GM19240 (cell line): ENCODE measurements around the gene LNX1.

ENCODE experiments used
- DNase-seq: peaks from one replicate; pipeline ENCODE4 v3.0.0; 2011; ENCODE audit warnings: low spot score; ENCODE audit not compliant: insufficient read length

Gene LNX1

DNA sequence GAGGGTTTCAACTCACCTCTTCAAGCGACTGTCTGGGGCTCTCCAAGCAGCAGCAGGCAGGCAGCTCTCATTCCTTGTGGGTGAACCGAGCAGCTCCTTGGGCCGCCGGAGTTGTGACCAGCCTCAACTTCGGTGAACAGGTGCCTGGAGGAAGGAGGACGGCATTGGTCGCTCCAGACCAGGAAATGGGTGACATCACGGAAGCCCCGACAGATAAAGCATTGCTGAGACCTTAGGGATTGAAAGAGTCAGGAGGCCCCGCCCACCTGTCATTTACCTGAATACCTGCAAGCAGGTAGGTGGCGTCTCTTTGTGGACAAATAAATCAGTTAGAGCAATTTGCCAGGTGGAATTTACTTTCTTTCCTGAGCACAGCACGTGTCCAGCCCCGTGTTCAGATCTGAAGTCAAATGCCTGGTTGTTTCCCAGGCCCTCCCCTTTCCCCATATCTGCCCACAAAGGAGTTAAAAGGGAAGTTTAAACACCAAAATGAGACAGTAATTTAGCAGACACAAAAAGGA, at the start of gene LNX1:
TSS of gene LNX1 (minus strand) at position 115 of the 521 bp plus-strand sequence. CDS start 17,484 bp downstream, outside the sequence.
- DNase-seq, result no peak

DNA sequence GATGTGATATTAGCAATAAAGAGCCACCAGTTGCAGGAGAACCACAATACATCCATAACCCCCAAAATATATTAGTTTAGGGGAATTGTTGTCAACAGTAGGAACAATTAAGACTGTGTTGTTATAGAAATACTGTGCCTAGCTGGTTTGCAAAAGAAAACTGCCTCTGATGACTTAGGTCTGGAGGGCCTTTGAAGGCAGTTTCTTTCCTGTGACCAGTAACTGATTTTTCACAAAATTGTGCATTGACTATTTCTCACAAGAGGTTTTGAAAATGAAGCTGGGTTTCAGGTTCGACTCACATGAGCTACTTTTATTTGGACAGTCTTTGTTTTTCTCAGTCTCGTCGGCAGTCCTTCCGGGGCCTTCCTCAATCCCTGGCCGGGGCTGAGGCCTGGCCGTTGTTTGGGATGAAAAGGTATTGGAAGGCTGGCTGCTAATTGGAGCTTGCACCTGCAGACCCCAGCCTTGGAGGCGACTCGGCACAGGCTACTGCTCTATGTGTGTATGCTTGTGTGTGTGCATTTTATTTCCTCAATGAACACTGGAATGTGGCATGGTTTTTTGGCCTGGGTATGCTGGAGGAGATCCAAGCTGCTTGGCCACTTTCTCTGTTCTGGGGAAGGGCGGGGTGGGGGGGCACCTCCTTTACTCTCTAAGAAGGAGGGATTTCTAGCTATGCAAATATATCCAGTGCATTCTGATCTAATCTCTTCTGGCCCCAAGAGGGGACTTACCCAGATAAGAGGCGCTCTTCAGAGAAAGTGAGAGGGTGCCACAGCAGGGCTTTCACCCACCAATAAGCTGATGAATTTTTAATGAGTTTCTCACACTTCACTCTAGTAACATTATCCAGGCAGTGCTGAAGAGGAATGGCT, 49.5 kb upstream of the LNX1 start:
- no peak for DNase-seq

DNA sequence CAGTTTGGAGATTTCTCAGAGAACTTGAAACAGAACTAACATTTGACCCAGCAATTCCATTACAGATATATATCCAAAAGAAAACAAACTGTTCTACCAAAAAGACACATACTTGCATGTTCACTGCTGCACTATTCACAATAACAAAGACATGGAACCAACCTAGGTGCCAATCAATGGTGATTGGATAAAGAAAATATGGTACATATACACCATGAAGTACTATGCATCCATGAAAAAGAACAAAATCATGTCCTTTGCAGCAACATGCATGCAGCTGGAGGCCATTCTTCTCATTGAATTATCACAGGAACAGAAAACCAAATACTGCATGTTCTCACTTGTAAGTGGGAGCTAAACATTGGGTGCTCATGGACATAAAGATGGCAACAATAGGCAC, 47.6 kb upstream of the LNX1 start:
- DNase-seq, result no peak

DNA sequence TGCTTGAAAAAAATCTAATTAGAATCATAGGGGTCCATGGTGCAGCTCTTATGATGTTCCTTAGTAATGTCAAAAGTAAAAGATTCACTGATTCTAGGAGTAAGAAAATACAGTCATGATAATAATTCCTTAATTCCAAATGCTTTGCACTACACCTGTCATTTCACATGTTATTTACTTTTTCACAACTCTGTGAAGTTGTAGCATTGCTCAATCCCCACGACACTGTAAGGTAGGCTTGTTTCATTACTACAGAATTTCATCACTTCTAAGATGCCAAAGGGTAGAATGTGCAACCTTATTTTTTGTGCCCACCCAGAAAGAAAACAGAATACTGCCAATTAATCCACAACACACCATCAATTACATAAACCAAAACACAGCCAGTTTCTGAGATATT, 46.1 kb upstream of the LNX1 start:
- DNase-seq, result no peak

DNA sequence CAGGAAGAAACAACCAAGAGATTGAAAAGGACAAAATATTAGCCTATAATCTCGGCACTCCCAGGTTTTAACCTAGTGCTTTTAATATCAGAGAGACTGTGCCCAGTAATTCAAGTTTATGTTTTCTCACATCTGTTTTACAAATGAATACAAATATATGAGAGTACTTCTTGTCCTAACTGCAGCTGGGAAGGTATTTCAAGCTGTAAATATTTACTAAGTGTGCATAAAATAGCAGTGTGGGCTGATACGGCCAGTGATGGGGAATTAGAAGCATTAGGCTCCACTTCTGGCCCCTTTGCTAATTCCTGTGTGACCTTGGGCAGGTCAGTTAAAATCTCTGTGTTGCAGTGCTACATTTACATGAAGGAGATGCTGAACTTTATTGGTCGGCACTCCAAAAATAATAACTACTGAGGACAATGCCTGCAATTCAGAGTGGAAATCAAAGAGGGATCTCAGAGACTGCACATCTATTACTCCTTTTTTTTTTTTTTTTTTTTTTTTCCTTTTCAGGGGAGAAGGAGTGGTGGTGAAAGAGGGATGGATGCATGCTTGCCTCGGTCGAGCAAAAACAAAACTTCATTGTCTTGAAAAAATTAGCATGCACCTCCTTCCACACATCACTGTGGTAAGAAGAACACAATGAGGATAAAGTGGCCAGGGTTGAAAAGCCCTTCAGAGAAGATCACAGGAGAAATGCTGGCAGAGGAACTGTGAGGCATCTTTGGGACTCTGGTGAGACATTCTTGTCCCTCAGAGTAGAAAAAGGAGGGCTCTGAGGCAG, 44.6 kb upstream of the LNX1 start:
- no peak for DNase-seq

DNA sequence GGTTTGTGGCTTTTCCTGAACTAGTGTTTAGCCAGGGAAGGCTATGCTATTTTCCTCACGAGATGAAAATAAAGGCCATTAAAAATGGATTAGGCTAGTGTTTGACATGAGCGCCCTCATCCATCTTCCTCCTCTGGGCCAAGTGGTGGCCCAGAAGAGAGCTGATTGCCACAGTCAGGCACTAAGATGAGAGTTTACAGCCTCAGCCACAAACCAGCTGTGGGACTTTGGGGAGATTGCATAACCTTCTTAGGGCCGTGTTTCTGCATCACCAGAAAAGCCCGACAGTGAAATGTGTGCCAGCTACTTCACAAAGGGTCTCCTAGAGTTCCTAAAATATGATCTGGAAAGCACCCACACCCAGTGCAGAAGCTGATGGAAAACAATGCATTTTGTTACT, 42.3 kb upstream of the LNX1 start:
- no peak for DNase-seq

DNA sequence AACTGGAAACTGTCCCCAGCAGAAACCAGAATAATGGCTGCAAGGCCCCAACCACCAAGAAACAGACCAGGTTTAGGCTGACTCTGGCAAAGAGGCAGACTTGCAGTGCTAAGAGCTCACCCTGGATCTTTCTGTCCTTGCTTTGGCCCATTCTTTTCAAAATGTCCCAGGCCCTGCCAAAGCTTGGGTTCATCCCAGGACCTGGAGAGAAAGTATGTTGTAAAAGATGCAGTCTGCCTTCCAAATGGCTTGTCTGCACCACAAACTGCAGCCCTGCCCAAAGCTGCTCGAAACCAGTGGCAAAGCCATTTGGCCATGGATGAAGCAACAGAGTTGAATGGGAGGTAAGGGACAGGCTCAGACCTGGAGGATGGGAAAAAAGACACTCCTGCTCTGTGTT, 38.0 kb upstream of the LNX1 start:
- DNase-seq, result no peak

DNA sequence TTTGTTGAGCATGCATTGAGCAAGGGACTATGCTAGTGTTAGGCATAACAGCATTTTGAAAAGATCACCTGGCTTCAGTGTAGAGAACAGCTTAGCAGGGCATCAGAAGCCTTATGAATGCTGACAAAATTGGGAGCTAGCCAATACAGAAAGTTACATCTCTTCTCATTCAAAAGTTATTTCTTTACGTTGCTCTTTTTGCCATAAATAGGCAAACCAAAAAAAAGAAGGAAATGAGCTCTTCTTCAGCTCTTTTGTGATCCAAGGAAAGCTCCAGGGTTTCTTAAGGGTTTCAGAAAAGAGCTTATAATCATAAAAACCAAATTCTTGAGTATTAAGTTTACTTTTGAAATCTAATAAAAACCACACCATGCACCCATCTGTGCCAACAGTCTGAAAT, 35.2 kb upstream of the LNX1 start:
- no peak for DNase-seq

DNA sequence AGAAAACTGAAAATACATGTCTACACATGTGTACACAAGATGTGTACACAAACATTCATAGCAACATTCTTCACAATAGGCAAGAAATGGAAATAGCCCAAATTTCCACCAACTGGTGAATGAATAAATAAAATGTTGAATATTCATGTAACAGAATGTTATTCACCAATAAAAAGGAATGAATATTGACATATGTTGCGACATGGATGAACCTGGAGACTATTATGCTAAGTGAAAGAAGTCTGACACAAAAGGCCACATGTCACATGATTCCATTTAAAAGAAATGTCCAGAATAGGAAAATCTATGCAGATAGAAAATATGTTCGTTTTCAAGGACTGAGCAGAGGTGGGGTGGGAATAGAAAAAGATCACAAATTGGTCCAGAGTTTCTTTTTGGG, 34.6 kb upstream of the LNX1 start:
- DNase-seq, result no peak

DNA sequence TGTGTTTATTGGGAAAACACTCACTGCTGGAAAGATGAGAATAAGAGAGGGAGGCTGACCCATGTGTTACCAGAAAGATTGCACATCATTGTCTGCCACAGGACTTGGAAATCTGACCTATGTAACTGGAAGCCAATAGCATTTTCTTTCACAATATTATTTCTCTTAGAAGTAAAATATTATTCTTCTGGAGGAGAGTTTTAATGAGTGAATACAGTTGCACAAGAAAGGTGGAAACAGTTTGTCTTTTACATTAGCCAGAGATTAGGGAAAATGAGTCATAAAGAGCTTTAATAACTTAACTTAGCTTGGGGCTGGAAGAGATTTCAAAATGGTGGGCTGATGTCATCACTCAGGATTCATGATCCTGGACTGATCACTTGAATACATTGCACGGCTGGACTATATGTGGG, 31.5 kb upstream of the LNX1 start:
- DNase-seq, result no peak

DNA sequence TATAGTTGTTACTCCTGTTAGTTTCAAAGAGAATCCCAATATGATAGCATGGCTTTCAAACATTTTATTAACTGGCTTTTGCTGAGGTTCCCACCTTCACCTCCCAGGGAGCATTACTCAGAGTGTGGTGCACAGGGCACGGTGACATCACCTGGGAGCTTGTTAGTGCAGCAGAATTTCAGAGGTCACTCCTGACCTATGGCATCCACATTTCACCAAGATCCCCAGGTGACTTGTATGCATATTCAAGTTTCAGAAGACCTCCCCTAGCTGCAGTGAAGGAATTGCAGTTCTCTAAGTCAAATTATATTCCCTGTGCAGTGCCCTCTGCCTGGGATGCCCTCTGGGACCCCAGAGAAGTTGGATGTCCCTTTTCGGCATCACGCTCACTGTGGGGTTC, 29.7 kb upstream of the LNX1 start:
- no peak for DNase-seq

DNA sequence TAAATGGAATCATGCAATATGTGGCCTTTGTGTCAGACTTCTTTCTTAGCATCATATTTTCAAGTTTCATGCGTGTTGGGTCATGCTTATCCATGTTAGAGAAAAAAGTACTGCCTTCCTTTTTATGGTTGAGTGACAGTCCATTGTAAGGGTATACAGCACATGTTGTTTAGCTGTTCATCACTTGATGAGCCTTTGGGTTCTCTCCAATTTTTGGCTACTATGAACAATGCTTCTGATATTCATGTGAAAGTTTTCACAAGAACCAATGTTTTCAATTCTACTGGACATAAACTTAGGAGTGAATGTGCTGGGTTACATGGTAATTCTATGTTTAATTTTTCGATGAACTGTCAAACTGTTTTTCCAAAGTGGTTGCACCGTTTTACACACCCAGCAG, 28.1 kb upstream of the LNX1 start:
- no peak for DNase-seq

DNA sequence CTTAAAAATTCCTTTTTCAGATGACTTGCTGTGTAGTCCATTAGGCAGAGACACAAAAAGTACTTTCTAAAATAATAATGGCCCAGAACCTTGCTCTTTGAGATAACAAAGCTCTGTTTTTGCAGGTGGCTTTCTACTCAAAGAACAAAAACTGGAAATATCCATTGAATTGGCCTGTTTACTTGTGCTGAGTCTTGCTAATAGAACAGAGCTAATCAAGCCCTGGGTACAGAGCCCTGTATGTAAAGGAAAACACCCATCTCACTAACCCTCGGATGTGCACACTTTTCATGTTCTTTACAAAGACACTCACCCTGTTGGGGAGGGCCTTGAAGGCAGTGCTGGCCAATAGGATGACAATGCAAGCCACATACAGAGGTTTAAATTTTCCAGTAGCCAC, 27.0 kb upstream of the LNX1 start:
- DNase-seq, result no peak

DNA sequence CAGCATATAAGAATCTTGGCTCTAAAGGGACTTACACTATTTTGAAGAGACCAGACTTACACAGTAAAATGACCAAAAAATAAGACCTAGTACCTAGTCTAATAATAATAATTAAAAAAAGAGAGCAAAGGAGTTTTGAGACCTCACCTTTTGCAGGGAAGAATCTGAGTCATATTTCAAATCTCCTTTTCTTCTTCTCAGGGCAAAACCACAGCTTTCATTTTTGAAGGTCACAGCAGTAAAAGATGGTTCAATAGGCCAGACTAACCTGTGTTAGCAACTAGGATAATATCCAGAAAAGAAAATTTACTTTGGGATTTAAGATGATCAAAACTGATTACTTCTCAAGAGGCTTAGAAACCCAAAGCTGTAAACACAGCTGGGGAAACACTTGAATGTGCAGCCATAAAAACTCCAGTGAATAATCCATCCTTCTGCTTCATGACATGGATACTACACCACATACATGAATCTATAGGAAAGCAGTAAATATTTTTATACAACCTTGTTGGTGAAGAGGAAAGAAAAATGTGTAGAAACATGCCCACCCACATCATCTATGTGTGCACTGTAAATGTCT, 25.9 kb upstream of the LNX1 start:
- DNase-seq, result no peak

DNA sequence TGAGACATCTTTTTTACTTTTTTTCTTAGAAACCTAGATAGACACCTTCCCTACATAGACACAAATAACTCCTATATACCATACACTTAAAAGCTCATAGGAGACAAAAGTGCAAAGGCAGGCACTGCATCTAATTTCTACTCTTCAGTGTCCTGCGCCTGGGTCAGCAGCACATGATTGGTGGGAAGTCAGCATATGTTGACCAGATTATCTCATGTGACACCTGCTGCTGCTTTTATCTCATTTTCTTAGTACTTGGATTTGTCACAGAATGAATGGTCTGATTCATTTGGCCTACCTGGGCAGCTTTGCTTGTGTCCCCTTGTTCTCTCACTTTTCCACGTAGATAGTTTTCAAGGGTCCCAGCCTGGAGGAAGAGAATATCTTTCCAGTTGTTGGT, 24.9 kb upstream of the LNX1 start:
- DNase-seq, result no peak

DNA sequence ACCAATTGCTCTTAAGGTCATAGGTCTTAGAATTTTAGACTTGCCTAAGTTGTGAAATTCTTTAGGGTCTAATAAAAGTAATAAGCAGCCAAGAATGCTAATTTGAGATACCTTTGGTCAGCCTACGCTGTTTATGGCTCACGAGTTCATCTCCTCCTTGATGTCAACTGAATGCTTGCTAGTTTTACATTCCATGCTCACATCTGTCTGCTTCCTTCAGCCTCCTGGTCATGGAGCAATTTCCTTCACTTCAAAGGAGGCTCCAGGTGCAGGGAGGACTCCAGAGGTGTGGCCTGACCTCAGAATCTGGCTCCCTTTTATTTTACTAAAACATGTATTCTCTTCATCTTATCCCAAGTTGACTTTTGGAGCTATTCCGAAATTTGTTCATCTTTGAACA, 23.3 kb upstream of the LNX1 start:
- DNase-seq, result no peak

DNA sequence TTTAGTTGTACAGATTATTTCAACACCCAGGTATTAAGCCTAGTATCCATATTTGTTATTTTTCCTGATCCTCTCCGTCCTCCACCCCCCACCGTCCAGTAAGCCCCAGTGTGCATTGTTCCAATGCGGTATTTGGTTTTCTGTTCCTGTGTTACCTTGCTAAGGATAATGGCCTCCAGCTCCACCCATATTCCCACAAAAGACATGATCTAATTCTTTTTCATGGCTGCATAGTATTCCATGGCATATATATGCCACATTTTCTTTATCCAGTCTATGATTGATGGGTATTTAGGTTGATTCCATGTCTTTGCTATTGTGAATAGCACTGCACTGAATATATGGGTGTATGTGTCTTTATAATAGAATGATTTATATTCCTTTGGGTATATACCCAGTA, 22.1 kb upstream of the LNX1 start:
- no peak for DNase-seq

DNA sequence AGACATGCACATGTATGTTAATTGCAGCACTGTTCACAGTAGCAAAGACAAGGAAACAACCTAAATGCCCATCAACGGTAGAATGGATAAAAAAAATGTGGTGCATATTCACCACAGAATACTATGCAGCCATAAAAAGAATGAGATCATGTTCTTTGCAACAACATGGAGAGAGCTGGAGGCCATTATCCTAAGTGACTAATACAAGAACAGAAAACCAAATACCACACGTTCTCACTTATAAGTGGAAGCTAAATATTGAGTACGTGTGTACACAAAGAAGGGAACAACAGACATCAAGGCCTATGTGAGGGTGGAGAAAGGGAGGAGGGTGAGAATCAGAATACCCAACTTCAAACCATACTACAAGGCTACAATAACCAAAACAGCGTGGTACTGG, 17.4 kb upstream of the LNX1 start:
- DNase-seq, result no peak

DNA sequence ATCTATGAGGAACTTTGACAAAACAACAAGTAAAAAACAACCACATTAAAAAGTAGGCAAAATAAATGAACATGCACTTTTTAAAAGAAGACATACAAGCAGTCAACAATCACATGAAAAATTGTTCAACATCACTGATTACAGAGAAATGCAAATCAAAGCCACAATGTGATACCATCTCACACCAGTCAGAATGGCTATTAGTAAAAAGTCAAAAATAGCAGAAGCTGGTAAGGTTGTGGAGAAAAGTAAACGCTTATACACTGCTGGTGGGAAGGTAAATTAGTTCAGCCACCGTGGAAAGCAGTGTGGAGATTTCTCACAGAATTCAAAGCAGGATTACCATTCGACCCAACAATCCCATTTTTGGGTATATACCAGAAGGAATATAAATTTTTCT, 17.0 kb upstream of the LNX1 start:
- no peak for DNase-seq

DNA sequence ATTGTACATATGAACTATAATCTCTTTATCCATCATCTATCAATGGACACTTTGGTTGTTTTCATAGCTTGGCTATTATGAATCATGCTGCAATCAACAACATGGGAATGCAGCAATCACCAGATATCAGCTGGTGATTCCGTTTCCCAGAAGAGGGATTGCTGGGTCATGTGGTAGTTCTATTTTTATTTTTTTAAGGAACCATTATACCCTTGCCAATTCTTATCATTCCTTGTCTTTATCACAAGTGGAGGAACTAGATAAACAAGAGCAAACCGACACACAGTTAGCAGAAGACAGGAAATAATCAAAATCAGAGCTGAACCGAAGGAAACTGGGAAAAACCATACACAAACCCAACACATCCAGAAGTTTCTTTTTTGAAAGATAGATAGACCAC, 14.5 kb upstream of the LNX1 start:
- no peak for DNase-seq

DNA sequence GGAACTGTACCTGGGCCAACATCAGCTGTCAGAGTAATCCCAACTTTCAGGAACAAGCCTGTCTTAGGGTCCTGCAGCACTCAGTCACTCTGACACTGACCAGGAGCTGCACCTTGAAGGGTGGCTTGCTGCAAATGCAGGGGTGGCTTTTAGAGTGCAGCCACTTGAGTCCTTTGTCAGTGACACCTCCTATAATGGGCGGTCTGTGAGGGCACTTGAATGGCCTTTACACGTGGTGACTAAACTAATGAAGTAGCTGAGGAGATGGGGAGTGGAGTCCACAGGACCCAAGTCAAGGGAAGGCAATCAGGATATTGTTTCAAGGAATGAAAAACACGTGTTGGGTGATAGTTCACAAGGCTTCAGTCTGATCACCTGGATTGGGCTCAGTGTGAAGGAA, 11.1 kb upstream of the LNX1 start:
- DNase-seq, result no peak

DNA sequence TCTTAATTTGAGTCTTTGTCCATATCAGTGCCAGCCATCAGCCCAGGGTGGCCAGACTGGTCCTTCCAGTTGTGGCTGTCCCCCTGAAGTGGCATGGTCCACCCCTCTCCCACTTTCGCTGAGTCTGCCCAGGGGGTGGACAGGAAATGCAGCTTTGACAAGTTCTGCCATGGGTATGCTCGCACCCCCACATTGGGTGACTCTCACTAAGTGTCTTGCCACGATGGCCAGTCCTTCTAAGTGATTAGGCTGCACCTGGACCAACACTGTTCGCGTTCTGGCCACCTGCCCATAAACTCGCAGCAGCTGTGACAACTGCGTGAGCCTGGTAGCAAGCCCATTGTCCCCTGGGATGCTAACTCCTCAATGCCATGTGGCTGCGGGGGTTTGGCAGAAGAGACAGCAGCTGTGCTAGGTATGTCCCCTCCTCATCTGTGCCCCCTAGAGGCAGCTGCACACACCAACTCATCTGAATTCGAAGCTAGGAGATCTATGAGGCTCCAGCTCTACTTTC, 10.0 kb upstream of the LNX1 start:
- no peak for DNase-seq
